PC-3 (cell line): ENCODE data around the gene ID2.

ENCODE experiments used
- CTCF ChIP-seq: fragments of 300-600 bp; sonication (generic); conservative IDR thresholded peaks from 2 replicates; pipeline ENCODE4 v1.5.1; 2017; ENCODE audit warnings: antibody characterized with exemption, low read depth, mild to moderate bottlenecking, low read length
- EZH2 ChIP-seq: fragments of 300-600 bp; sonication (generic); IDR thresholded peaks from one replicate; pipeline ENCODE4 v1.6.1; 2017; ENCODE audit warnings: antibody characterized with exemption, mild to moderate bottlenecking, low read length; ENCODE audit not compliant: unreplicated experiment

- TF ChIP-seq CTCF (no peak), EZH2 (no peak)
Observed at GRCh38 chr2:8676191-8676920, 5.5 kb upstream of the ID2 start.
